WTC11 (cell line): Measurements from ENCODE around the gene EIF4G3. TPM values are rescaled to one million over a fixed set of nuclear protein-coding genes. Genes with fewer than 3 reads are reported as not detected.

Experiments used
- ATAC-seq: fragments of 200-7000 bp; cut with Tn5 transposase; 2 replicates; pipeline ENCODE4 v1.10.0; 2021; ENCODE audit warnings: mild to moderate bottlenecking, moderate library complexity
- CTCF ChIA-PET: fragments of 300-600 bp; sonication (Branson Sonifier 250); formaldehyde crosslinking; loops from one replicate; lab custom pipeline; 2021; ENCODE audit warnings: antibody characterized with exemption; lab: Charles Lee
- POLR2A ChIA-PET: fragments of 350-600 bp; sonication (Branson Sonifier 250); formaldehyde crosslinking; loops from one replicate; lab custom pipeline; 2021; ENCODE audit warnings: antibody characterized with exemption; lab: Charles Lee
- DNase-seq: peaks from one replicate; pipeline ENCODE4 v3.0.0; 2021; ENCODE audit warnings: low spot score
- H3K27ac Mint-ChIP-seq: 2 replicates; pipeline ENCODE4 v1.8.0; 2021; ENCODE audit warnings: mixed read lengths
- H3K27me3 Mint-ChIP-seq: 2 replicates; pipeline ENCODE4 v1.8.0; 2021; ENCODE audit warnings: low read depth, mild to moderate bottlenecking, moderate library complexity, mixed read lengths
- H3K36me3 Mint-ChIP-seq: 2 replicates; pipeline ENCODE4 v1.8.0; 2021; ENCODE audit warnings: mixed read lengths
- H3K4me1 Mint-ChIP-seq: 2 replicates; pipeline ENCODE4 v1.8.0; 2022; ENCODE audit warnings: mixed read lengths
- H3K4me3 Mint-ChIP-seq: 2 replicates; pipeline ENCODE4 v1.8.0; 2021; ENCODE audit warnings: mild to moderate bottlenecking, moderate library complexity, mixed read lengths
- H3K9me3 Mint-ChIP-seq: 2 replicates; pipeline ENCODE4 v1.8.0; 2021; ENCODE audit warnings: mixed read lengths
- CDX4 ChIP-seq: fragments of 250-450 bp; sonication (Bioruptor Pico); IDR thresholded peaks from 2 replicates; pipeline ENCODE4 v1.9.0; 2021; ENCODE audit warnings: moderate library complexity, mild to moderate bottlenecking, inconsistent platforms, borderline replicate concordance
- E2F4 ChIP-seq: sonication (generic); formaldehyde crosslinking; IDR thresholded peaks from 2 replicates; pipeline ENCODE4 v1.8.1; 2022; ENCODE audit warnings: low read depth, mild to moderate bottlenecking, moderate library complexity, missing genetic modification reagents, borderline replicate concordance
- E2F5 ChIP-seq: sonication (generic); formaldehyde crosslinking; IDR thresholded peaks from 2 replicates; pipeline ENCODE4 v1.8.1; 2022; ENCODE audit warnings: mild to moderate bottlenecking, moderate library complexity, missing genetic modification reagents
- FOXJ3 ChIP-seq: sonication (generic); formaldehyde crosslinking; IDR thresholded peaks from 2 replicates; pipeline ENCODE4 v1.9.0; 2021; ENCODE audit warnings: missing genetic modification reagents, mild to moderate bottlenecking, borderline replicate concordance
- FOXP1 ChIP-seq: sonication (generic); formaldehyde crosslinking; IDR thresholded peaks from 2 replicates; pipeline ENCODE4 v1.8.0; 2022; ENCODE audit warnings: missing genetic modification reagents, mild to moderate bottlenecking, moderate library complexity, borderline replicate concordance
- HMGA2 ChIP-seq: fragments of 250-450 bp; sonication (Bioruptor Pico); IDR thresholded peaks from 2 replicates; pipeline ENCODE4 v1.4.0; 2021; ENCODE audit warnings: mild to moderate bottlenecking, moderate library complexity
- IRF2 ChIP-seq: sonication (generic); formaldehyde crosslinking; IDR thresholded peaks from 2 replicates; pipeline ENCODE4 v1.8.0; 2022; ENCODE audit warnings: low read depth, missing genetic modification reagents, borderline replicate concordance
- JAZF1 ChIP-seq: fragments of 250-450 bp; sonication (Bioruptor Pico); IDR thresholded peaks from 2 replicates; pipeline ENCODE4 v1.9.0; 2021; ENCODE audit warnings: moderate library complexity, mild to moderate bottlenecking, inconsistent platforms
- MLX ChIP-seq: sonication (generic); formaldehyde crosslinking; IDR thresholded peaks from 2 replicates; pipeline ENCODE4 v1.8.1; 2023; ENCODE audit warnings: mild to moderate bottlenecking, missing genetic modification reagents, moderate library complexity
- PREB ChIP-seq: sonication (generic); formaldehyde crosslinking; IDR thresholded peaks from 2 replicates; pipeline ENCODE4 v1.8.1; 2022; ENCODE audit warnings: mild to moderate bottlenecking, missing genetic modification reagents, moderate library complexity, borderline replicate concordance
- TCF7 ChIP-seq: sonication (generic); formaldehyde crosslinking; IDR thresholded peaks from 2 replicates; pipeline ENCODE4 v1.8.0; 2022; ENCODE audit warnings: mild to moderate bottlenecking, low read depth, missing genetic modification reagents, moderate library complexity
- USF1 ChIP-seq: sonication (generic); formaldehyde crosslinking; IDR thresholded peaks from 2 replicates; pipeline ENCODE4 v1.8.0; 2022; ENCODE audit warnings: mild to moderate bottlenecking, missing genetic modification reagents
- USF2 ChIP-seq: sonication (generic); formaldehyde crosslinking; IDR thresholded peaks from 2 replicates; pipeline ENCODE4 v1.8.1; 2023; ENCODE audit warnings: mild to moderate bottlenecking, missing genetic modification reagents, moderate library complexity
- ZNF317 ChIP-seq: sonication (generic); formaldehyde crosslinking; IDR thresholded peaks from 2 replicates; pipeline ENCODE4 v1.8.1; 2023; ENCODE audit warnings: low read depth, mild to moderate bottlenecking, moderate library complexity, missing genetic modification reagents, borderline replicate concordance
- ZNF396 ChIP-seq: fragments of 250-450 bp; sonication (Bioruptor Pico); IDR thresholded peaks from 2 replicates; pipeline ENCODE4 v1.8.0; 2021; ENCODE audit warnings: mild to moderate bottlenecking, moderate library complexity, borderline replicate concordance
- ZNF425 ChIP-seq: fragments of 250-450 bp; sonication (Bioruptor Pico); conservative IDR thresholded peaks from 2 replicates; pipeline ENCODE4 v1.9.0; 2021; ENCODE audit warnings: mild to moderate bottlenecking
- ZNF532 ChIP-seq: fragments of 250-450 bp; sonication (Bioruptor Pico); IDR thresholded peaks from 2 replicates; pipeline ENCODE4 v1.9.0; 2021; ENCODE audit warnings: mild to moderate bottlenecking, borderline replicate concordance
- ZSCAN18 ChIP-seq: fragments of 250-450 bp; sonication (Bioruptor Pico); IDR thresholded peaks from 2 replicates; pipeline ENCODE4 v2.1.2; 2022; ENCODE audit warnings: mild to moderate bottlenecking, moderate library complexity
- total RNA-seq: library from RNA; stranded (reverse); gene quantifications from 3 replicates; pipeline ENCODE4 v1.2.3, GENCODE V29; 2021

The EIF4G3 gene
- total RNA-seq, 1 experiment from 2014 or later, result 77.7 TPM

GRCh38 chr1:21052034-21052433, 124.7 kb downstream of the EIF4G3 start:
- Mint-ChIP-seq H3K27me3 (no peaks in the 10 kb centered on the region), H3K4me1 (peaks cover 5% of the 10 kb centered on the region; the same call in 1 of the 2 replicates), H3K9me3 (peaks cover 14% of the 10 kb centered on the region), H3K27ac (no peak overlapping the region; the same call in 1 of the 2 replicates), H3K4me3 (no peak overlapping the region), H3K36me3 (peaks cover 23% of the 10 kb centered on the region)
- no peak for TF ChIP-seq JAZF1 (CRISPR knock-in tag)
- no peak for TF ChIP-seq PREB (CRISPR knock-in tag)
- TF ChIP-seq ZNF317 (CRISPR knock-in tag), result no peak
- no peak for TF ChIP-seq MLX (CRISPR knock-in tag)
- TF ChIP-seq FOXP1, result no peak
- TF ChIP-seq E2F5, result no peak
- no peak for TF ChIP-seq ZNF396 (CRISPR knock-in tag)
- TF ChIP-seq ZNF425 (CRISPR knock-in tag), result no peak
- no peak for TF ChIP-seq ZSCAN18
- no peak for TF ChIP-seq HMGA2 (CRISPR knock-in tag)
- TF ChIP-seq E2F4, result no peak
- no peak for TF ChIP-seq CDX4 (CRISPR knock-in tag)
- no peak for TF ChIP-seq TCF7 (CRISPR knock-in tag)
- no peak for TF ChIP-seq FOXJ3
- TF ChIP-seq USF2 (CRISPR knock-in tag), result no peak
- TF ChIP-seq ZNF532 (CRISPR knock-in tag), result no peak
- TF ChIP-seq IRF2 (CRISPR knock-in tag), result no peak
- TF ChIP-seq USF1 (CRISPR knock-in tag), result no peak
- ATAC-seq, result no peak
- no peak for DNase-seq
- POLR2A ChIA-PET, result no interaction called here
- CTCF ChIA-PET, result no interaction called here
